HG03159 (cell line): ENCODE data around the gene CKLF.

ENCODE experiments used
- ATAC-seq: cut with Tn5 transposase; IDR thresholded peaks from one replicate; pipeline ENCODE4 v1.9.1; 2021; ENCODE audit warnings: mild to moderate bottlenecking, moderate library complexity; ENCODE audit not compliant: unreplicated experiment

The CKLF gene

DNA sequence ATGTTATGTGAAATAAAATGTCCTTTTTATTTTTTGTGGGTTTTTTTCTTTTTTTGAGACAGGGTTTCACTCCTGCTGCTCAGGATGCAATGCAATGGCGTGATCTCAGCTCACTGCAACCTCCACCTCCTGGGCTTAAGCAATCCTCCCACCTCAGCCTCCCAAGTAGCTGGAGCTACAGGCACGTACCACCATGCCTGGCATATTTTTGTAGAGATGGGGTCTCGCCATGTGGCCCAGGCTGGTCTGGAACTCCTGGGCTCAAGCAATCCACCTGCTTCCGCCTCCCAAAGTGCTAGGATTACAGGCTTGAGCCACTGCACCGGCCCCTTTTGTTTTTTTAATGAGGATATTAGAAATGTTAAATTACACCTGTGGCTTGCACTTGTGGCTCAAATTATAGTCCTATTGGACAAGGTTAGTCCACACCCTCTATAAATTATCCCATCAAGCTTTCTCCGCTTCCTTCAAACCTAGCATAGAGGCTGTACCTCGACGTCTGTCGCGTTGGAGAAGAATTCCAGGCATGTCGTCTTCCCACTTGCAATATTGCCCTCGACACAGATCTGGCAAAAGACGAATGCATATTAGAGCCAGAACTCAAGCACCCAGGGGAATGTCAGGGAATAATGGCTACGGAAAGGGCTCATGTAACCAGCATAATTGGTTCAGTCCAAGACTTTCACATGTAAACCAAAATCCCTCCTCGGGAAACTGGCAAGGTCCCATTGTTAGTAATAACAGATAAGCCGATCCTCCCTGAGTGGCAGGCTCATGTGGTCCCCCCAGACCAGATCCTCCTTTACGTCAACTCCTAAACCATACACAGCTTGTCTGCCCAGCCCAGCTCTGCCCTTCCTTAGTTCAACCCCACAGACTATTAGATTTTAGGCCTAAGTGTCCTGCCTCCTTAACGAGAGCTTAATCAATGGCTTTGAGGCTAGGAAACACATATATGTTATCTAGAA, 10.7 kb upstream of the CKLF start:
- ATAC-seq, result no peak

DNA sequence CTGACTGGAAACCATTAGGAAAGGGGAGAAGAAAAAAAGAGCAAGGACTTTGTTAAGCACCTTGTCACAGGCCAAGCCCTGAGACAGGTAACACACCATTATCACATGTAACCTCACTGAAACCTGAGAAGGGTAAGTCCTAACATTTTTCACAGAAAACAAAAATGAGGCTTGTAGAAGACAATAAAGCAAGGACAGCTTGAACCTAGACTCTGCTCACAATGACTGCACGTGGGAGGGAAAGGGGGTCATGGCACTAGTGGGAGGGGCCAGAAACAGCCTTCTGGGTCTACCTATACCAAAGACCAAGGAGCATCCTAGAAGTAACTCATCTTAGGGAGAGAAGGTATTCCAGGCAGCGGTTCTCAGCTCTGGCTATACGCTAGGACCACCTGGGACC, 10.0 kb upstream of the CKLF start:
- ATAC-seq, result no peak

DNA sequence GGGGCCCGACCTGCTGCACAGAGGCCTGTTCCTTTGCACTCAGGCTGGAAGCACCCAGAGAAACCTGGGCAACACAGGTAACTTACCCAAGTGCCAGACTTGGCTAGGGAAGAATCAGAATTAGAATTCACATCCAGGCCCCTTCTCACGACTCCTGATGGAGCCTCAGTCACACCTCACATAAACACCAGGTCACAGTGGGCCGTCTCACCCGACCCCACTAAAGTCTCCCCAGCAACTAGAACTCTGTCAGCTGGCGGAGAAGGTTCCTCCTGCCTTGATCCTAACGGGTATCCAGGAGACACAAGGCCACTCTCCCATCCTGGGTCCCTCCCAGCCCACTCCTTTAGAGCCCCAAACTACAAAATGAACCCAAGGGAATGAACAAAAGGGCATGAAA, 8.8 kb upstream of the CKLF start:
- ATAC-seq, result no peak

DNA sequence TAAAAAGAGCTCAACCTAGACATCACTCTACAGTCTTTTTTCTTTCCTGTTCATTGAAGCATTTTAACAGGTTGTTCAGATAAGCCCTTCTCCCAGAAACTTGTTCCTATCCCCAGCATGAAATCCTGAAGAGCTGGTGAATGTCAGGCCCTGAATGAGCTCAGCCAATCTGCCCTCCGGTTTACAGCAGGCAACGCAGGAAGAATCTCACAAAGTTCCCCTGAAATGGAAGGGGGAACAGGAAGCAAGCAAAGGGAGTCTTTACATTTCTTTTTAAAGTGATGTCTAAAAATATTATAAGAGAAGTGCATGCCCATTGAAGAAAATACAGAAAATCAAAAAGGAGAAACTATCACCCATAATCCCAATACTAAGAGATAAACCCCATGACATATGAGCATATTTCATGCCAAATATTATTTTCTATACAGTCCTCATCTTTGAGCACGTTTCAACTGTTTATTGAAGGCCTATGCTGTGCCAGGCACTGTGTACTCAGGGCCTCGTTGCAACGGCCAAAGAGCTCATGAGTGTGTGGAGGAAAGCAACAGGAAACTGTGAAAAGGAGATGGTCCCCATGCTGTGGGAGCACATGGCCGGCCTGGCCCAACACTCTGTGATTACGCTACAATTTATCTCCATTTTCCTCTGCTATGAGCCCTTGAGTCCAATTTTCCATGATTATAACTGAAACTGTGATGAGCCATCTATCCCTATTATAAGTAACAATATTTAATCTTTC, 8.2 kb upstream of the CKLF start:
- no peak for ATAC-seq

DNA sequence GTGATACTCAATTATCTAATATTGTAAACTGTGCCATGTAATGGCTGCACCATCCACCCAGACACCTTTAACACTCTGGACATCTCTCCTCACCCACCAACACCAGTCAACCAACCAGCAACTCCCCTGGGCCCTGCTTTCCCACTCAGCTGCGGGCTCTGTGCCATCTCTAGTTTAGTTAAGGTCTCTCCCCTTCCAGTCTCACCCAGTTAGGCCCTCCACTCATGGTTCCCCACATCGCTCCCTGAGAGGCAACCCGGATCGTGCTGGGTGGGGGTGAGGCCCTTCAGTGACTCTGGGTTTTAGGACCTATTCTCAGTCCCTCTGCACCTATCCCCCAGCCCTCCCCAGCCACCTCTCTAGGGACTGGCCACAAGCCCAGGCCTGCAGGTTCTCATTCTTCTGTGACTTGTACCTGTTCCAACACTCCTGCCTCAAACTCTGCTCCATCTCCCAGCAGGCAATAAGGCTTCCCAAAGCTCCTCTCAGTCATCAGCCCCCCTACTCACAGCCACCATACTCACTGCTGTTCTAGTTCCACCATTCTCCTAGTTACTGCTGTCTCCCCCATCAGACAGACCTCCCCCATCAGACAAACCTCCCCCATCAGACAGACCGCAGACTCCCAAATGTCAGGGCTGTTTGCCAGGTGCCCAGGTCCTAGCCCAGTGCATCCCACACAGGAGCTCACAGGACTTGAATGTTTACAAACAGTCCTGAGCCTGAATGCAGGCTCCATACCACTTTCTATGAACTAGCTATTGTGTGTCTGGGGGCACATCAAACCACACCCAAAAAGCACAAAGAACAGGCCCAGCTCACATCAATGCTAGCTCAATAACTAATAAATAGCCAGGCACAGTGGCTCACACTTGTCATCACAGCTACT, 5.0 kb upstream of the CKLF start:
- no peak for ATAC-seq

DNA sequence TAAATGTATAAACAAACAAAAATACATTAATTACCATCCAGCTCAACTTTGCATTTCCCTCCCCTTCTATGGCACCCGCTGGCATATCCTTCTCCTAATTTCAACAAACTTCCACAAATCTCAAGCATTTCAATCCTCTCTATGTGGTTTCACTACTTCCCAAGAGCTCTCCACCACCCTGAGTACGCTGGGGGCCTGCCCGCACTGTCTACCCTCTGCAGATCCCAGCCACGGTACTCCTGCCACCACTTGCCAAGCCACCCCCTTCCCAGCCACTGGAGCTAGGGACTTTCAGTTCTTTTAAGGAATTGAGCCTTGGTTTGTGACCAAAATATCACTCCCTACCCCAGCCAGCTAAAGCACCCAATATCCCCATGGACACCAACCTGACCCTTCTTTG, 4.3 kb upstream of the CKLF start:
- no peak for ATAC-seq

DNA sequence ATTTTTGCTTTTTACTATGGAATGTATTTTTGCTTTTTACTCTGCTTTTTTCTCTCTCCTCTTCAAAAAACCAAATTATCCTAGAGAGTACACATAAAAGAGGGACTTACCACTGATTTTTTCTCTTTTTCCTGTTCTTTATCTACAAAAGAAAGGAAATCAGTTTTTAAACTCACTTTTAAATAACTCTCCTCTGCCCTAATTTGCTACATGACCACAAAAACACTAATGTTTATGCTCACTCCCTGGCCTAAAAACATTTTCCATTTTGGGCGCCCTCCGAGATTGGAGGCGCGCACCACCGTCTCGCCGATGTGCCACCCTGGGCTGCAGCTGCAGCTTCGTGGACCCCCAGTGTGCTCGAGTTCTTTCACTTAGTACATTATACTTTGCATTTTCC, 3.5 kb upstream of the CKLF start:
- no peak for ATAC-seq

DNA sequence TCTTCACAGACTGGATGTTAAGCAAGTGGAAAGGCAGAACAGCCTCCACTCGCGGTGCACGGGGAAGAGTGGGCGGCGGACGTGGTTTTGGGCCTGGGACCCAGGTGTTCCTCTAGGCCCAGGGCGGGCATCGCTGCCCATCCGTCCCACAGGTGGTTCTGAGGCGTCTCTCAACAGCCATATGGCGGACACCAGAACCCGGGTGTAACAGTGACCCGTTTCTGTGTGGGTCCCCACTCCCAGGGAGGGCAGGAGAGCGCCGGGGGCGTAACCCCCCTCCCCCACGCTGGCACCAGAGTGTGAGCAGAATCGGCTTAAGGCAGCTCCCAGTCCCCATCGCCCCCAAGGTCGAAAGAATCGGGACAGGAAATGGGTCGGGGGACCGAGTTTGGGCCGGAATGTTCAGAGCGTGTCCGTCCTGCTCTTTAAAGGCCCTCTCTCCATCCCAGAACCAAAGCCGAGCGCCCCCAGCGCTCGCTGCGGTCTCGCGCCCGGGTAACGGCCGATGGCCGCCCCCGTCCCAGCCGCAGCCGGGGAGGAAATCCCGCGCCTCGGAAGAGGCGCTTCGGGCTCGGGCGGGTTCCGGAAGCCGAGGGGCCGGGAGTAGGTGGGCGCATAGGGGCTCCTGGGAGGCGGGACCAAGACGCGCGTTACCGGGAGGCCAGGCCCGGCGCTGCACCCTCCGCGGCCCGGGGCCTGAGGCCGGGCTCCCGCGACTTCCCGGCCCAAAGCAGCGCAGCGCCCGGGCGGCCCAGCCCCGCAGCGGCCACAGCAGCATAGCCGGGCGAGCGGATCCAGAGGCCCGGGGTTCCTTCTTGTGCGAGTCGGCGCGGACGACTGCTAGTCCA, 2.9 kb upstream of the CKLF start, which contains the start of gene TK2:
TK2 (minus strand) TSS at position 839 of the 848 bp plus-strand sequence; CDS start at position 778, 61 bp downstream.
- ATAC-seq, result no peak

DNA sequence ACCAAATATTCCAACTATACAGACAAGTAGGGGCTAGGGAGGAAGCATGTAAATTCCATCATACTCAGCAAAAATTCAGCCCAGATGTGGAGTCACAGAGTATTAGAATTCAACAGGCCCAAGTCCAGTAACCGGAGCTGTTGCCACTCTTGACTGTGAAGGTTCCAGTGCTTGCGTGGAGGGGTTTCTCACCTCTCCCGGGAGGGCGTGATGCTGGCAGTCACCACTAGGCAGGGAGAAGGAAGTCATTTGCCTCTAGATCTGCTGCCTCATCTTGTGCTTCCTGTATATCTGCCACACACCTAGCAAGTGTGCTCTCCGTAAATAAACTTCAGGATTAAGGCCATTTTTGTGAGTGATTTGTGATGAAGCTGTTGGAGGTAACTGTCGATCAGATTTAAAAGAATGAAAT, 1.0 kb upstream of the CKLF start:
- ATAC-seq, result no peak

DNA sequence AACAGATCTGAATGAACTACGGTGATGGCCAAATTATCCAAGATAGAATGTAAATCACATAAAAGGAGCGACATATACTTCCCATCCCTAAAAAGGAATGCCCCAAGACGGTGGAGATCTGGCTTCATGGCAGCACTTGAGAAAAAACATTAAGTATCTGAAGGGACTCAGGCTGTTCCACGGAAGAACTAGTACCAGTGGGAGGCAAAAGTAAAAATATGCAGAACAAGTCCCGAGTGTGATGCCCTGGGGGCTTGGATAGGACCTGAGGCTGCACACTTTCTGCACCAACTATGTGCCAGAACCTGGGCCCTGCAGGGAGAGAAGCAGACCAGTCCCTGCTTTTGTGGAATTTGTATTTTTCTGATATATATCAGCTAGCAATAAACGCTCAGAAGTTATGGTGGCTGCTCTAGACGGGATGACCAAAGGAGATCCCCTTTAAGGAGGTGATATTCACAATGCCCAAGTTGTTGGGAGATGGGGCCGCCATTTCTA, 539 bp upstream of the CKLF start:
- ATAC-seq, result no peak

DNA sequence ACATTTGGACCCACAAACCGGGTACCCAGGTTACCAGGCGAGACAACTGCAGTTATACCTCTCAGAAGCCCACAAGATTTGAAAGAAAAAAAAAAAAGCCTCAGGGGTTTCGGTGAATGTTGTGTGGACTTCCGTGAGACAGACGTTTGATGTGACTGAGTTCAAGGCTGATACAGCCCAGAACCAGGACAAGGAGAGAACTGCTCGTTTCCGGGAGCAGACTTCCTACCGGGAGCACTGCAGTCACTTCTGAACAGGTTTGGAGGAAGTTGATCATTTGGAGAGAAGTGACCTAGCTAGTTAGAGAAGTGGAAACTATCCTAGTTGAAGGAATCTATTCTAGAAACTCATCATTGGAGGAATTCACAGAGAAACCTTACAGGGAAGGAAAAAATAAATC, 847 bp downstream of the CKLF start:
- no peak for ATAC-seq

DNA sequence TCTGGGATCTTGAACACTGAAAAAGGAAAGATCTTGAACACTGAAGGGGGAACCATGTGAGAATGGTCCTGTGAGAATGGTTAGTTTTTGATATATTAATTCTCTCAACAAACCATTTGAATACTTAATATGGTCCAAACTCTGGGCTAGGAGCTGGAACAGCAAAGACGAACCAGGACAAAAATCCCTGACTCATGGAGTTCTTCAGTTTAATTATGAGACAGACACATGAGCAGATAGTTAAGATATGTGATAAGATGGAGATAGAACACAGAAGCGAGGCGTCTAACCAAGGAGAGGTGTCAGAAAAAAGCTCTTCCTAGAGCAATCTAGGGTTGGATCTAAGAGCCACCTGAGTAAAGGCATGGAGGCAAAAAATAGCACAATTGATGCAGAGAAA, 1.6 kb downstream of the CKLF start:
- ATAC-seq, result no peak

DNA sequence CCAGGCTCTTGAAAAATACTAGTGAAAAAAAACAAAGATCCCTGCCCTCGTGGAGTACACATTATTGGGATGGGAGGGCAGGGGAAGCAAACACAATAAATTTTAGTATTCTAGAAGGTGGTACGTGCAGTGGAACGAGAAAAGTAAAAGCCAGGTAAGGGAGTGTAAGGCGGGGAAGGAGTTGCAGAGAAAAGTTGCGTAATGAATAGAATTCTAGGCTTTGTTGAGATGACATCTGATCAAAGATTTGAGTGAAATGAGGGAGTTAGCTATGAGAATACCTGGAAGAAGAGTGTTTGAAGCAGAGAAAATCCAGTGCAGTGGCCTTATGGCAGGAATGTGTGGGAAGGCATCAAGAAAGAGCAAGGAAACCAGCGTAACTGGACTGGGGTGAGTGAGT, 2.1 kb downstream of the CKLF start:
- no peak for ATAC-seq

DNA sequence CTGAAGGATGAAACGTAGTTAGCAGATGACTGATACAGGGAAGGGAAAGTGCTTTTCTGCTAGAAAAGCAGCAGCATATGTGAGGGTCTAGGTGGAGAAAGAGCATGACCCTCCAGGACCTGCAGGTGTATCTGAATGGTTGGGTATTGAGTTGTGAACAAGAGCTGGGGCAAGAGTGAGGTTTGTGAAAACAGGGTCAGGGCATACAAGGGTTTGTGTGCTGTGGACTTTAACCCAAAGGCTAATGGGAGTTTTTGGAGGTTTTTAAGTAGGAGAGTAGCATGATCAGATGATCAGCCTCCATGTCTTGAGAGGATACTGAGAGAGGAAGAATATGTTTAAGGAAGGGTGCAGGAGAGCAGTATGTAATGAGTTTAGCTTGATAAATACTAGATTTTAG, 7.7 kb downstream of the CKLF start:
- ATAC-seq, result no peak

DNA sequence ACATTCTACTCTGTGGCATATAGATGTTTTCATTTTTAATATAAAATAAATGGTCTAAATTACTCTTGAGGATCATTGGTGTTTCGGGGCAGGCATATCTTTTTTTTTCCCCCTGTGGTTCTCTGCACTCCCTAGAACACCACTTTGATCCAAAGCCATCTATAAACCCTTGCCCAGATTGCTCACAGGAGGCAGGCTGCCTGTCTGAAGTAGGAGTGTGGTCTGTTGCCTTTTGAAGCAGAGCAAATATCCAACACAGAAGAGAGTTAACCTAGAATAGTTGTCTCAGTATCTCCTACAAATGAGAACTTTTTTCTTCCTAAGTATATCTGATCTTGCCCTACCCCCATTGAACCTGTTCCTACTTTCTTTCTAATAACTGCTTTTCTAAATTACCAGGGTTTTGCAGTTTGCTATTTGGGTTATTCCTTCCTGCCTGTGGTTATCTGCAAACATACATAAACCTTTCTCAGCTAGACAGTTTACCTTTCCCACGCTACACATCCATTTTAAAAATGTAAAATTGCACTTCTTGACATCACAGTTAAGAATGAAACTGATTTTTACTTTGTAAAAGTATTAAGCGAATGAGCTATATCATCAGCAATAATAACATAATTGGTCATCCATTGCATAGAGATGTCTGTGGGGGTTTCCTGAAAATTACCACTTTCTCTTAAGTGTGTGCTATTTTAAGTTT, 9.2 kb downstream of the CKLF start:
- no peak for ATAC-seq

DNA sequence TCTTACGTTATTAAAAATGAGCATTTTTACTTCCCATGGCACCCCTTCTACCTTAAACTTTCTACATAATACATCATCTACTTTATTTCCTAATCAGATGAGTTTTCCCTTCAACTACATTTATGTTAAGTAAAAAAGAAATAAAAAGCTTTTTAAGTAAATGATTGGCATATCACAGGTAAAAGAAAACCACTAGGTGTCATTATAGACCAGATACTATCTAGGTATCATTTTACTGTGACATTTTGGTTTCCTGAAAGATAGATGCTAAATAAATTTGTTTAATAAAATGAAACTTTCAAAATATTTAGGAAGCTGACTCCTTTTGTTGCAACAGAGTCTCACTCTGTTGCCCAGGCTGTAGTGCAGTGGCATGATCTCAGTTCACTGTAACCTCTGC, 10.0 kb downstream of the CKLF start:
- ATAC-seq, result no peak

DNA sequence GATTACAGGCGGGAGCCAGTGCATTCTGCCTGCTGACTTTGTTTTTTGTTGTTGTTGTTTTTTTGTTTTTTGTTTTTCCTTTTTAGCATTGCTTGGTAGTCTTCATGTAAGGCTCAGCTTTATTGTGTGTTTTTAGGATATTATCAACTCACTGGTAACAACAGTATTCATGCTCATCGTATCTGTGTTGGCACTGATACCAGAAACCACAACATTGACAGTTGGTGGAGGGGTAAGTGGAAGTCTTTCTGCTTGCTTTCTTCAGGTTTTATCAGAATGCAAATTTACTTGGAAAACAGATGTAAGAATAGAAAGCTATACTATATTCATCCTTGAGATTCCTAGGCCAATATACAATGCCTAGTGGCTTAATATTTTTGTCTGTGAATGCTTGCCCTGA, 10.6 kb downstream of the CKLF start:
- ATAC-seq, result no peak

DNA sequence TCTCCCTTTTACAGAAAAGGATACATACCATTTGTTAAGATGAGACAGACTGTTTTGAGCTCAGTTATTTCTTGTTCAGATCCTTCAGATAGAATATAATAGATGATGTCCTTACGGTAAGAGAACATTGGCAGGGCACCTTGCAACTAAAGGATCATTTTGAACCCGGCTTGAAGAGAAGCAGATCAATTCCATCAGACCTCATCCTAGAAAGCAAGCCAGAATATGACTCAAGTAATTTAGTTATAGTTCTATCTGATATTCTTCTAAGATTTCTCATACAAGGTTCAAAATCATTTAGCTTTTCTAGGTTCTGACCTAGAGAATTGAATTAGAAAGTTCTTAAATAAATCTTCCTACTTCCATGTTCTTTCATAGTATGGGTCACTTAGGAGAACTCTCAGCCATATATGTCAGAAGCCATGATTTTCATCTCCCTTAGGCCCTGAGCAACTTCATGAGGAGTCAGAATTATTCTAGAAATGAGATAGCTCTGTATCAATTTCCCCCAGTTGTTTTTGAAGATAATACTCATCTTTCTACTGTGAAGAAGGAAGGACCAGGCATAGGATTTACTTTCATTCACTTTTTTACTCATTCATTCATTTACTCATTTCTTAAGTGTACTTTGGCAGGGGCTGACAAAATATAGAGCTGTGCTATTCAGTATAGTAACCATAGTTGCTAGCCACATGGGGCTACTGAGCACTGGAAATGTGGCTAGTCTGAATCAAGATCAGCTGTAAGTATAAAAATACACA, 11.4 kb downstream of the CKLF start:
- no peak for ATAC-seq
